Large intestine (tissue), 3 donors: ENCODE data around the gene AP4S1. TPM values are rescaled to one million over a fixed set of nuclear protein-coding genes. Genes with fewer than 3 reads are reported as not detected.
"Not testable (repeated sequence)": the region's sequence is repeated elsewhere in the genome, so short reads cannot be mapped to it uniquely, and the experiment has no call there.

Experiments used
- DNase-seq, 2 donors: peaks; one replicate each; pipeline versions ENCODE4 v3.0.0 to v3.0.0-alpha.2; 2013
- H3K27ac ChIP-seq: one replicate; pipeline ENCODE4 v1.5.1; 2013; ENCODE audit warnings: low read length
- H3K27me3 ChIP-seq: 2 replicates; pipeline ENCODE4 v1.6.1; 2013; ENCODE audit warnings: low read length; ENCODE audit not compliant: control insufficient read depth, insufficient read depth
- H3K36me3 ChIP-seq: 2 replicates; pipeline ENCODE4 v1.6.1; 2013; ENCODE audit warnings: low read length; ENCODE audit not compliant: control insufficient read depth, insufficient read depth
- H3K4me1 ChIP-seq: one replicate; pipeline ENCODE4 v1.6.1; 2013; ENCODE audit warnings: low read length; ENCODE audit not compliant: control insufficient read depth, insufficient read depth
- H3K4me3 ChIP-seq: one replicate; pipeline ENCODE4 v1.5.1; 2013; ENCODE audit warnings: low read length
- H3K9me3 ChIP-seq: one replicate; pipeline ENCODE4 v1.6.1; 2013; ENCODE audit warnings: mild to moderate bottlenecking, low read depth, low read length, moderate library complexity; ENCODE audit not compliant: control insufficient read depth
- WGBS: methylation state at CpG from one replicate; pipeline ENCODE4 v1.1.5; 2013; ENCODE audit warnings: low lambda C conversion rate; ENCODE audit not compliant: insufficient coverage; 5-methylcytosine and 5-hydroxymethylcytosine counted together
- polyA plus RNA-seq: library from polyadenylated mRNA; unstranded; fragments of 120-200 nt; gene quantifications from one replicate; pipeline ENCODE4 v1.2.1, GENCODE V29; 2013

Gene AP4S1
- polyA plus RNA-seq, 1 donor, result 11.0 TPM

GRCh38 chr14:31042300-31042699 is 16.9 kb downstream of the AP4S1 start:
- no peaks in the 10 kb centered on the region for H3K4me1 ChIP-seq
- no peaks in the 10 kb centered on the region for H3K36me3 ChIP-seq
- no peak for DNase-seq
- no peaks in the 10 kb centered on the region for H3K9me3 ChIP-seq
- H3K4me3 ChIP-seq, result no peak overlapping the region
- H3K27me3 ChIP-seq, result no peaks in the 10 kb centered on the region
- WGBS, result 90% methylated on average over 1 of the region's 1 CpG
- H3K27ac ChIP-seq, result no peak overlapping the region

GRCh38 chr14:31042893-31043292 is 17.4 kb downstream of the AP4S1 start:
- H3K36me3 ChIP-seq, H3K27ac ChIP-seq, H3K4me1 ChIP-seq, H3K9me3 ChIP-seq, DNase-seq, H3K4me3 ChIP-seq, H3K27me3 ChIP-seq: not testable (repeated sequence)
- no CpG with 5 or more reads among the region's 10 CpGs for WGBS

GRCh38 chr14:31043379-31043778 is 17.9 kb downstream of the AP4S1 start:
- Histone ChIP-seq H3K4me1 (no peaks in the 10 kb centered on the region), H3K27ac (no peak overlapping the region), H3K27me3 (no peaks in the 10 kb centered on the region), H3K4me3 (no peak overlapping the region), H3K36me3 (no peaks in the 10 kb centered on the region), H3K9me3 (no peaks in the 10 kb centered on the region)
- 100% methylated on average over 1 of the region's 3 CpGs for WGBS
- DNase-seq, result no peak

- DNase-seq, result no peak
- Histone ChIP-seq H3K4me3 (no peak overlapping the region), H3K27ac (no peak overlapping the region), H3K36me3 (no peaks in the 10 kb centered on the region), H3K27me3 (no peaks in the 10 kb centered on the region), H3K4me1 (no peaks in the 10 kb centered on the region), H3K9me3 (no peaks in the 10 kb centered on the region)
- 100% methylated on average over 1 of the region's 8 CpGs for WGBS
These were observed 20.1 kb downstream of the AP4S1 start for GRCh38 chr14:31045501-31046080.

- no peak for DNase-seq
- Histone ChIP-seq H3K4me3 (no peak overlapping the region), H3K27me3 (no peaks in the 10 kb centered on the region), H3K9me3 (no peaks in the 10 kb centered on the region), H3K27ac (no peak overlapping the region), H3K36me3 (no peaks in the 10 kb centered on the region), H3K4me1 (no peaks in the 10 kb centered on the region)
- WGBS, result no CpG with 5 or more reads among the region's 10 CpGs
These were observed 22.1 kb downstream of the AP4S1 start for GRCh38 chr14:31047503-31047902.

- H3K27me3 ChIP-seq, result no peaks in the 10 kb centered on the region
- H3K36me3 ChIP-seq, result no peaks in the 10 kb centered on the region
- WGBS, result 100% methylated on average over 1 of the region's 7 CpGs
- no peak overlapping the region for H3K27ac ChIP-seq
- H3K9me3 ChIP-seq, result no peaks in the 10 kb centered on the region
- H3K4me3 ChIP-seq, result no peak overlapping the region
- peaks cover 4% of the 10 kb centered on the region for H3K4me1 ChIP-seq
- DNase-seq, result no peak
These were observed 25.6 kb downstream of the AP4S1 start for GRCh38 chr14:31051023-31051422.

- Histone ChIP-seq H3K4me1 (peaks cover 4% of the 10 kb centered on the region), H3K36me3 (no peaks in the 10 kb centered on the region), H3K27me3 (no peaks in the 10 kb centered on the region), H3K27ac (no peak overlapping the region), H3K4me3 (no peak overlapping the region), H3K9me3 (no peaks in the 10 kb centered on the region)
- no peak for DNase-seq
- WGBS, result 50% methylated on average over 2 of the region's 4 CpGs
These were observed 26.1 kb downstream of the AP4S1 start for GRCh38 chr14:31051511-31051910.

- peak overlapping the region; percentile 1 for H3K27ac ChIP-seq
- H3K9me3 ChIP-seq, H3K4me3 ChIP-seq, H3K27me3 ChIP-seq, H3K4me1 ChIP-seq, H3K36me3 ChIP-seq: not testable (repeated sequence)
- WGBS, result no CpG with 5 or more reads among the region's 9 CpGs
- DNase-seq, result peak; percentile 66 to 78
These were observed 27.6 kb downstream of the AP4S1 start for GRCh38 chr14:31052905-31053586.

- WGBS, result 100% methylated on average over 1 of the region's 1 CpG
- Histone ChIP-seq H3K9me3 (no peaks in the 10 kb centered on the region), H3K27me3 (no peaks in the 10 kb centered on the region), H3K4me1 (peaks cover 19% of the 10 kb centered on the region), H3K27ac (no peak overlapping the region), H3K4me3 (no peak overlapping the region), H3K36me3 (no peaks in the 10 kb centered on the region)
- no peak for DNase-seq
These were observed 31.6 kb downstream of the AP4S1 start for GRCh38 chr14:31057035-31057434.

- H3K9me3 ChIP-seq, result no peaks in the 10 kb centered on the region
- H3K27me3 ChIP-seq, result no peaks in the 10 kb centered on the region
- WGBS, result 100% methylated on average over 2 of the region's 12 CpGs
- DNase-seq, result no peak
- H3K36me3 ChIP-seq, result no peaks in the 10 kb centered on the region
- H3K4me3 ChIP-seq, result no peak overlapping the region
- H3K27ac ChIP-seq, result no peak overlapping the region
- peaks cover 19% of the 10 kb centered on the region for H3K4me1 ChIP-seq
These were observed 32.4 kb downstream of the AP4S1 start for GRCh38 chr14:31057701-31058364.
